ENCODE results near the gene SLC17A2. TPM values are rescaled to one million over a fixed set of nuclear protein-coding genes. Genes with fewer than 3 reads are reported as not detected.

SLC17A2 gene
- total and polyA plus RNA-seq, 2 of the 4 experiments (the other 2 are of a cell fraction) = not detected

- no peak overlapping the region for H3K4me3 ChIP-seq (ENCODE audit: insufficient read depth, low read depth, low read length)
- no peaks in the 10 kb centered on the region for H3K9me1 ChIP-seq (ENCODE audit: insufficient read depth, low read length)
- intact Hi-C loops (cut with micrococcal nuclease) = no loop called here
- H3K36me3 ChIP-seq (ENCODE audit: control insufficient read depth, insufficient read depth, low read length) = no peaks in the 10 kb centered on the region
- H3K14ac ChIP-seq (replicated peaks; ENCODE audit: low read depth, low read length) = no peak overlapping the region
- no peak overlapping the region for H2AFZ ChIP-seq (replicated peaks; ENCODE audit: low read length, poor library complexity)
- no peak overlapping the region for H2BK120ac ChIP-seq (ENCODE audit: low read depth, low read length)
- H2BK20ac ChIP-seq (ENCODE audit: low read depth, low read length) = no peak overlapping the region
- no peaks in the 10 kb centered on the region for H3K4me1 ChIP-seq (ENCODE audit: control insufficient read depth, insufficient read depth, low read length)
- no peaks in the 10 kb centered on the region for H3K79me1 ChIP-seq (ENCODE audit: low read depth in 1 of 2, low read length in 2 of 2)
- dilution Hi-C loops (cut with HindIII; ENCODE audit: low sequenced_read_pairs, unreplicated experiment) = no loop called here
- no peaks in the 10 kb centered on the region; the same call in 1 of the 2 replicates for H3K27me3 ChIP-seq (ENCODE audit: control insufficient read depth, insufficient read depth, low read length)
- in situ Hi-C loops (cut with MboI; ENCODE audit: low sequenced_read_pairs) = no loop called here
- no peaks in the 10 kb centered on the region for H3K9me3 ChIP-seq (ENCODE audit: control insufficient read depth, insufficient read depth, low read length)
- ChIA-PET CTCF (no interaction called here), POLR2A (ENCODE audit: unreplicated experiment) (no interaction called here)
- no peak overlapping the region for H3K9ac ChIP-seq (ENCODE audit: low read depth, low read length)
- no peak overlapping the region for H3K18ac ChIP-seq (ENCODE audit: low read depth, low read length)
- H4K91ac ChIP-seq (ENCODE audit: insufficient read depth, low read depth, low read length) = no peak overlapping the region
- TF ChIP-seq RFX5 (IDR thresholded peaks at IDR 0.05; ENCODE audit: low read depth, low read length) (no peak), FOS (IDR thresholded peaks at IDR 0.05; ENCODE audit: low read depth, low read length) (no peak), RCOR1 (IDR thresholded peaks at IDR 0.05; ENCODE audit: insufficient replicate concordance, low read length) (no peak), USF2 (IDR thresholded peaks at IDR 0.05; ENCODE audit: low read depth, low read length) (no peak), MAZ (IDR thresholded peaks at IDR 0.05; ENCODE audit: borderline replicate concordance, low read depth, low read length) (no peak), CHD1 (IDR thresholded peaks at IDR 0.05; ENCODE audit: low read depth, low read length) (no peak), POLR2A (IDR thresholded peaks at IDR 0.05; ENCODE audit: low read depth, low read length) (no peak), CEBPB (IDR thresholded peaks at IDR 0.05; ENCODE audit: low read depth, low read length) (no peak), ELK1 (IDR thresholded peaks at IDR 0.05; ENCODE audit: borderline replicate concordance, low read depth, low read length) (no peak), MAFK (IDR thresholded peaks at IDR 0.05; ENCODE audit: low read depth, low read length) (no peak), SMC3 (IDR thresholded peaks at IDR 0.05; ENCODE audit: low read depth, low read length) (no peak), MXI1 (IDR thresholded peaks at IDR 0.05; ENCODE audit: borderline replicate concordance, low read depth, low read length) (no peak), NFE2L2 (IDR thresholded peaks at IDR 0.05; ENCODE audit: low read depth, low read length) (no peak), CTCF (conservative IDR thresholded peaks at IDR 0.05; ENCODE audit: low read depth, low read length) (no peak), RAD21 (IDR thresholded peaks at IDR 0.05; ENCODE audit: low read length) (no peak), BHLHE40 (IDR thresholded peaks at IDR 0.05; ENCODE audit: low read depth, low read length) (no peak)
- H2BK15ac ChIP-seq (ENCODE audit: low read depth, low read length) = no peak overlapping the region
- ATAC-seq (ENCODE audit: low read depth) (no peak), DNase-seq (no peak)
- H3K4me2 ChIP-seq (ENCODE audit: low read depth, low read length) = no peak overlapping the region
- no peaks in the 10 kb centered on the region for H4K20me1 ChIP-seq (ENCODE audit: insufficient read depth, low read length)
- H2BK5ac ChIP-seq (ENCODE audit: low read depth, low read length, poor library complexity, severe bottlenecking) = no peak overlapping the region
- H3K23ac ChIP-seq (ENCODE audit: low read depth, low read length) = no peak overlapping the region
- BruUV-seq (replicated peaks) = no TSS peak
- H2AK9ac ChIP-seq (replicated peaks; ENCODE audit: low read depth, low read length, poor library complexity) = no peak overlapping the region
- H3K27ac ChIP-seq (ENCODE audit: insufficient read depth, low read length) = no peak overlapping the region
- no peak overlapping the region for H3K56ac ChIP-seq (ENCODE audit: extremely low read depth, insufficient read depth, low read length)
- no peak overlapping the region for H4K5ac ChIP-seq (ENCODE audit: low read depth, low read length)
- no peak overlapping the region for H4K8ac ChIP-seq (ENCODE audit: low read depth in 2 of 2, low read length in 2 of 2)
- no peak overlapping the region for H2AK5ac ChIP-seq (ENCODE audit: low read depth, low read length)
- H3K4ac ChIP-seq (ENCODE audit: low read depth, low read length) = no peak overlapping the region
These were observed 8.8 kb downstream of the SLC17A2 start for GRCh38 chr6:25921525-25922203.

Data from IMR-90 (cell line).